HG03196 (cell line): ENCODE measurements around the gene RASA1.

Source experiments
- ATAC-seq: cut with Tn5 transposase; IDR thresholded peaks from one replicate; pipeline ENCODE4 v1.9.1; 2021; ENCODE audit not compliant: unreplicated experiment

The RASA1 gene

GRCh38 chr5:87359106-87359505, 91.4 kb downstream of the RASA1 start:
- ATAC-seq, result no peak

- ATAC-seq, result no peak
These were observed 92.4 kb downstream of the RASA1 start for GRCh38 chr5:87360132-87360531.

DNA sequence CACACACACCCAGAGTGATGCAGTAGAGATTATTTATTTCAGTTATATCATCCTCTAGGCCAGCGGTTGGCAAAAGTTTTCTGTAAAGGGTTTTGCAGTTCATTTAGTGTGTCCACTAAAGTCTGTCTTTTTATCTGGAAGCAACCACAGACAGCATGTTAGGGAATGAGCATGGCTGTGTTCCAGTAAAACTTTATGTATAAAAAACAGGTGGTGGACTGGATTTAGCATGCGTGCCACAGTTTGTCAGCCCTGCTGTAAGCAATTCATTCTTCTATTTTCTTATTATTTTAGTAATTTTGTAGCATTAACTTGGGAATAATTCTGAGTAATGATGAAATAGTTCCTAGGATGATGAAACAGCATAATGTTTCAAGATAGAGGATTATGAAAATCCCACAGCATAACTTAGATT, 93.4 kb downstream of the RASA1 start:
- ATAC-seq, result no peak

DNA sequence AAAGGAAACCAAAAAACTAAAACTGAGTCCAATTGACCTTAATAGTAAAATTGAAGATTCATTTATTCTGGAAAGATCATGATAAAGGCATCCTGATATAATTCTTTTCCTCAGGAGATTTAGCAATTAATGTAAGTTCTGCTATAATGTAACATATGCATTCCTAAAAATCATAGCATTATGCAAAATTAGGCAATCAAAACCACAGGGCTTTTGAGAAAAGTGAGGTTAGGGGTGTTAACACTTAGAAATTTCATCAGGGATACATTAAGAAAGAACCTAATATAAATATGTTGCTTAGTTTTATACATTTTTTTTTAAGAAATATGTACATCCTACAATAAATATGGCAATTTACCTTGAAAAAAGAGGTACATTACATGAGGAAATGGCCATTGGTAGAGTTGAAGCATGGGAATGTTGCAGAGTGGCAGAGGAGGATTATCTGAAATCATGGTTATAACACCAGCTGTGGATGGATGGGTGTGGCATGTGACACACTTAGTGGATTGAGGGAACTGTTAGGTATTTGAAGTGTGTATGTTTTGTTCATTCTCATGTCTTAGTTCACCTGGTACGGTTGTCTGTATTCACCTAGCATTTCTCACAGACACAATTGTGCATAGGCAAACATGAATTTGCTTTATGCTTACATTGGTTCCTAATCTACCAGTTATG, 94.0 kb downstream of the RASA1 start:
- ATAC-seq, result no peak

- ATAC-seq, result no peak
These were observed 99.6 kb downstream of the RASA1 start for GRCh38 chr5:87367243-87367642.

DNA sequence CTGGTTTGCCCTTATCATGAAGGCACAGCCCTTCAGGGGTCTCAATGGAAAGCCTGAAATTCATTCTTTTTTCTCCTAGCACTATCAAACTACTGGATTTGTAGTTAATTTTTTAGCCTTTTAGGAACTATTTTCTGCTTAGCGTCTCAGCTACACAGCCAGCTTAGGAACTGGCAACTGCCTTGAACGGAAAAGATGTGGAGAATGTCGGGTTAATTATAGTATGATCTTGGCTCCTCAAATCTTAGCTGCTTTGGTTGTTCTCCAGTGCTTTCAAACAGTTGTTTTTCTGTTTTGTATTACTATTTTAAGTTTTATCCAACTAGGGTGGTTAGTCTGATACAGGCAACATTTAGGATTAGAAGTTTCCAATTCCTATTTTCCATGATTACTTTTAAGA, 100.9 kb downstream of the RASA1 start:
- ATAC-seq, result no peak

DNA sequence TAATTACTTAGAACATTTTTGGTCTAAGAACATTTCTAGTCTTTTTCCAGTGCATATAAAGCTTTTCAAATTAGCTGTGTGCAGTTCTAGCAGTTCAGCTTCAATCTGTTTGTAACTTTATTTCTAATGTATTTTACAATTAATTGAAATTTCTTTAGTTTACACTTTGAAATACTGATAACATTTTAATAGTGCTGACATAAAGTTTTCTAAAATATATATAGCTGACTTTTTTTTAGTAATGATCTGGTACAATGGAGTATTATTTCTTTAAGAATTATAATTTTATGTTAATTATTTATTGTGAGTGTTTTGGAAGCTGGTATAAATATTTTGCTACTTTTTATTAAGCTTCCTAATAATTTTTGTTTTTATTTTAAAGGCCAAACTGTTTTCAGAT, 101.7 kb downstream of the RASA1 start:
- ATAC-seq, result no peak

GRCh38 chr5:87372705-87373104, 105.0 kb downstream of the RASA1 start:
- no peak for ATAC-seq

- no peak for ATAC-seq
These were observed 114.5 kb downstream of the RASA1 start for GRCh38 chr5:87382224-87382623.

DNA sequence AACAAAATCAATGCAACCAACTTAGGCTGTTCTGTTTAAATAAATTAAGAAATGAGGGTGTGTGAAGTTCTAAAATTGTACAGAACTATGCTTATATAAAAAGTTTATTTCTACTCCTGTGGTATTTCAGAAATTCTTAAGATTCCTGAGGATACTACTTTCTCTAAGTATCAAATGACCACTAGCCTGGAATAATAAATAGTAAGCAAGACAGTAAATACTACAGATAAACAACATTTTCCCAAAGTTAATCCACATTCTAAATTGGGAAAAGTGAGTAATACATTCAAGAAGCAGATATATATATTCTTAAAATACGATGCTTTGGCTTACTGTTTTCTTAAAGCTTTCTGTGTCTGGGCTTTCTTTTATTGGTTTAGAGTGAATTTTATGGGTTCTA, 115.5 kb downstream of the RASA1 start:
- ATAC-seq, result no peak

DNA sequence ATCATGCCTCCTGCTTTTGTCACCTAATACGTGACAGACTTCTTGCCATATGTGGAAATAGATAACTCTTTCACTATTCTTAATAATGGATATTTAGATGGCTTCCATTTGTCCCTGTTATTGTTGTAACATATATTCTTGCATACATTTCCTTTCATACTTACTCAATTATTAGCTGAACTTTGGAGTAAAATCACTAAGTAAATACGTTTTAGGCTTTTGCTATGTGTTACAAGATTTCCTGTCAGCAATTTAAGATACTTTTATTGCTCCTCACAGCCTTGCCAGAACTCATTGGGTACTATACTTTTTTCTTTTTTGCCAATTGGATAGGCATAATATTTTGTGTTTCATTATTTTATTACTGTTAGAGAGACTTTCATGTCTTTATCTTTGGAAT, 118.1 kb downstream of the RASA1 start:
- ATAC-seq, result no peak

DNA sequence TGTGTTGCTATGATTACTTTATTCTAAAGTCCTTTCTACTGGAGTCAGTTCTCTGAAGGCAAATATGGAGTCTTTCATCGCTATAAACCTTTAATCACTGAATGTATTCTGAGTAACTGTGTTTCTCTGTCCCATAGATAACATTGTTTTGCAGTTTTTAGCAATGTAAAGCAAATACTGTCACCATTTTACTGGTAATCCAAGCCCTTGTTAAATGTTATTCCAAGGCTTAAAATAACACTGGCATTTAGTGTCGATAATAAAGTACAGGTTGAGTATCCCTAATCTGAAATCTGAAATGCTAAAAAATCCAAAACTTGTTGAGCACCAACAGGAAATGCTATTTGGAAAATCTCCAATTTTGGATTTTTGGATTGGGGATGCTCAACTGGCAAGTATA, 120.4 kb downstream of the RASA1 start:
- ATAC-seq, result no peak

DNA sequence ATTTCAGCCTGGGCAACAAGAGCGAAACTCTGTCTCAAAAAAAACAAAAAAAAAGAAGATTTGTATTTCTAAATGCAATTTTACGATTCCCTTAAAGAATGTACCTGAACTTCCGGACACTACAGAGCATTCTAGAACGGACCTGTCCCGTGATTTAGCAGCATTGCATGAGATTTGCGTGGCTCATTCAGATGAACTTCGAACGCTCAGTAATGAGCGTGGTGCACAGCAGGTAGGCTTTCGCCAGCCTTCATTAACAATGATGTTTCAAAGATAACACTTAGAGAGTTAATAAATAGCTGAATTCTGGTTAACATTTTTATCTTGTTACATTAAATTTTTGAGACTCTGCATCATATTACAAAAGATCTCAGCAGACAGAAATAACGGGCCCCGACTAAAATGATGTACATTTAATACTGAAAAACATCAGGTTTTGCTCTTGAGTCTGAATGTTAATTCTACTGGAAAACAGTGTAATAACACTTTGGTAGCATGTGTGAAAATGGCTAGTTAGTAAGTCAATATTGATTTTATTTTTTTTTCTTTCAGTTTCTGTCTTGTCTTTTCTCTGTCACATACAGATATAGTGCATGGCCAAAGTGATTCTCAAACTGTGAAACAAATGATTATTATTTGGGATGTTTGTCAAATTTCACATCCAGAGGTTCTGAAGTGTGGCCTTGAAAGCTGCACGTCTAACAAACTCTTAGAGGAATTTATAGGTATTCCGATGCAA, 121.8 kb downstream of the RASA1 start:
- ATAC-seq, result peak; percentile 23

DNA sequence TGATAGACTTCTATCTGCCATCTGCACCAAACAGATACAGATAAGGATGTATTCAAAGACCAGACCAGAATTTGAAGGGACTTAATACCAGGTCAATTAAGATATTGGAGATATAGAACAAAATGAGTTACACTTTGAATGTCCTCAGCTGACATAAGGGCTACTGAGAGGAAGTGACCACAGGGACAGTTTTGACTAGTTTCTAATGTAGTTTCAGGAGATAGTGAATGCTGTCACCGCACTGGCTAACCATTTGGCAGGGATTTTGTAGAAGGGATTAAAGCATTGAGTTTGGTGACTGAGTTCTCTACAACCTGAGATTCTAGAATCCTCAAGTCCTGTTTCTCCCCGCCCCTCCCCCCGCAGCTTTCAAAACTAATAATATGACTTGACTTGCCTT, 122.4 kb downstream of the RASA1 start:
- ATAC-seq, result peak; percentile 55

GRCh38 chr5:87390576-87391199, 123.0 kb downstream of the RASA1 start:
- ATAC-seq, result no peak

GRCh38 chr5:87392170-87392569, 124.5 kb downstream of the RASA1 start:
- no peak for ATAC-seq

DNA sequence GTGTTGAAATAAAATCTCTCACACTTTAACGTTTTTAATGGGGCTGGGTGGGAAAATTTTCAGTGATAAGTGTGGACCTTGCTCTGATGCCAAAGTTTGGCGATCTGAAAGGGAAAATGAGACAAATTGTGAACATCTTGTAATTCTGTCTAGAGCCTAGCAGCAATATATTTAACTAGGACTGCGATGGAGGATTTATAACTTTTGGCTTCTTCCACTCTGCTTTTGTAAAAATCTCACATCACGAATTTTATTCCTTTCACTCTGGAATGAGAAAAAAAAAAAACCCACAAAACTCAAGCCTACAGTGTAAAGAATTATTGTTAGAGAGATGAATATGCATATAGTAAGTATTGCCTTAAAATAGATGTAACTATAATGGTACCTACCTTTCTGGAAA, 125.1 kb downstream of the RASA1 start:
- no peak for ATAC-seq

DNA sequence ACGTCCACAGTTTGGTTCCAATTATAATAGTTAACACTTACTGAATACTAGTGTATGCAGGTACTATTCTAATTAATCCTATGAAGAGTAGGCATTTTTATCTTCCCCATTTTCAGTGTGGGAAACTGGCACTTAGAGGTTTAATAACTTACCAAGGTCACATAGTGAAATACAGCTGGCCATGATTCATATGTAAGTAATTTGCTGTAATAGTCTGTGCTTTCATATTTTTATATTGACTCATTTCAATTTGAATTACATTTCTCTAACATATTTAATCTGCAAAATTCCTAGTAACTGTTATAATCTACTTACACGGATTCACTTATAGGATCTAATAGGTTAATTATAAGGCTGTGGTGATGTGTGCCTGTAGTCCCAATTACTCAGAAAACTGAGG, 125.6 kb downstream of the RASA1 start:
- no peak for ATAC-seq

GRCh38 chr5:87394411-87395165, 126.9 kb downstream of the RASA1 start:
- ATAC-seq, result no peak

GRCh38 chr5:87398981-87399614, 131.4 kb downstream of the RASA1 start:
- no peak for ATAC-seq

DNA sequence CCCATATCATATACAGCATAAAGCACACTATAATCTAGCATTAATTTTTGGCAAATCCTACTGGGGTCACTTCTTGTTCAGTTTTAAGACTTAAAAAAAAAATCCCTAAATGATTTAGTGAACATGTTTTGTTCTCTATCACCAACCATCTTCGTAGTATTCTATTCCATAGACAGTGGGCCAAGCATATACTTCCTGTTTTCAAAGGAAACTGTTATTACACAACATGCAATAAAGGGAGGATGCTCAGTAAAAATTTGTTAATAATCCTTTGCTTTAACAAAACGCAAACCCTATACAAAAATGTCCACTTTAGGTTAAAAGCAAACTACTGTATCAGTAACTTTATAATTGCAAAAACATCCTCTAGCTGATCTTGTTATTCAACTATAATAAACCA, 132.0 kb downstream of the RASA1 start:
- no peak for ATAC-seq
